Thyroid gland (tissue), 4 donors: Measurements from ENCODE around the gene PANX2. TPM values are rescaled to one million over a fixed set of nuclear protein-coding genes. Genes with fewer than 3 reads are reported as not detected.

Source experiments
- DNase-seq, 2 donors: peaks; one replicate each; pipeline ENCODE4 v3.0.0-alpha.2; 2019
- H3K27ac ChIP-seq, 3 donors: fragments of 200-600 bp; sonication (generic); 1 replicate in 2 of 3; 2 replicates in 1 of 3; pipeline ENCODE4 v1.5.1; 2016 to 2019; ENCODE audit warnings: mild to moderate bottlenecking in 1 of 3, moderate library complexity in 1 of 3
- H3K27me3 ChIP-seq: fragments of 200-600 bp; sonication (generic); one replicate; pipeline ENCODE4 v1.5.1; 2019
- H3K36me3 ChIP-seq, 2 donors: fragments of 200-600 bp; sonication (generic); one replicate each; pipeline ENCODE4 v1.5.1; 2016 to 2019
- H3K4me1 ChIP-seq, 2 donors: fragments of 200-600 bp; sonication (generic); one replicate each; pipeline ENCODE4 v1.5.1; 2017 to 2019
- H3K4me3 ChIP-seq, 3 donors: fragments of 200-600 bp; sonication (generic); replicated peaks in 1 of 3; 1 replicate in 2 of 3; 2 replicates in 1 of 3; pipeline ENCODE4 v1.5.1; 2016; ENCODE audit warnings: mild to moderate bottlenecking in 1 of 3
- H3K9me3 ChIP-seq: fragments of 200-600 bp; sonication (generic); one replicate; pipeline ENCODE4 v1.5.1; 2017
- POLR2A ChIP-seq, 2 donors: fragments of 450-650 bp; IDR thresholded peaks; one replicate each; pipeline ENCODE4 v1.6.1; 2017; ENCODE audit warnings: antibody characterized with exemption in 2 of 2, mild to moderate bottlenecking in 2 of 2, moderate library complexity in 1 of 2
- WGBS, 2 donors: methylation state at CpG; one replicate each; pipeline ENCODE4 v1.1.5; 2017; 5-methylcytosine and 5-hydroxymethylcytosine counted together
- intact Hi-C: fragments of 100-400 bp; cut with DNase I; formaldehyde crosslinking; loops from one replicate; pipeline ENCODE4 v1.15.1; 2023
- total RNA-seq, 4 donors: library from RNA; depleted of rRNA; stranded (reverse); fragments of >200 nt; gene quantifications; one replicate each; pipeline ENCODE4 v1.2.3, GENCODE V29; 2016
- TF ChIP-seq, protein P1 (sequence below), 6 experiments: fragments of 200-600 bp in 3 of 6; fragments of 450-650 bp in 3 of 6; sonication (generic) in 3 of 6; IDR thresholded peaks; one replicate each; pipeline ENCODE4 v1.5.1; 2016 to 2019; ENCODE audit warnings: antibody characterized with exemption in 6 of 6, mild to moderate bottlenecking in 2 of 6, inconsistent platforms in 1 of 6, moderate library complexity in 1 of 6

PANX2 gene
- total RNA-seq, 4 donors from 2014 or later = 9.0 to 12.1 (median 10.9) TPM

- intact Hi-C loops = no loop called here
- no peak overlapping the region for H3K27ac ChIP-seq
These were observed 10.4 kb downstream of the PANX2 start for GRCh38 chr22:50180727-50181521.

GRCh38 chr22:50182176-50183081 is 11.9 kb downstream of the PANX2 start:
- H3K9me3 ChIP-seq = no peaks in the 10 kb centered on the region
- TF ChIP-seq POLR2A (IDR thresholded peaks at IDR 0.05) = peak in 1 of 2 donors; percentile 35
- TF ChIP-seq, protein P1, sequence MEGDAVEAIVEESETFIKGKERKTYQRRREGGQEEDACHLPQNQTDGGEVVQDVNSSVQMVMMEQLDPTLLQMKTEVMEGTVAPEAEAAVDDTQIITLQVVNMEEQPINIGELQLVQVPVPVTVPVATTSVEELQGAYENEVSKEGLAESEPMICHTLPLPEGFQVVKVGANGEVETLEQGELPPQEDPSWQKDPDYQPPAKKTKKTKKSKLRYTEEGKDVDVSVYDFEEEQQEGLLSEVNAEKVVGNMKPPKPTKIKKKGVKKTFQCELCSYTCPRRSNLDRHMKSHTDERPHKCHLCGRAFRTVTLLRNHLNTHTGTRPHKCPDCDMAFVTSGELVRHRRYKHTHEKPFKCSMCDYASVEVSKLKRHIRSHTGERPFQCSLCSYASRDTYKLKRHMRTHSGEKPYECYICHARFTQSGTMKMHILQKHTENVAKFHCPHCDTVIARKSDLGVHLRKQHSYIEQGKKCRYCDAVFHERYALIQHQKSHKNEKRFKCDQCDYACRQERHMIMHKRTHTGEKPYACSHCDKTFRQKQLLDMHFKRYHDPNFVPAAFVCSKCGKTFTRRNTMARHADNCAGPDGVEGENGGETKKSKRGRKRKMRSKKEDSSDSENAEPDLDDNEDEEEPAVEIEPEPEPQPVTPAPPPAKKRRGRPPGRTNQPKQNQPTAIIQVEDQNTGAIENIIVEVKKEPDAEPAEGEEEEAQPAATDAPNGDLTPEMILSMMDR (IDR thresholded peaks at IDR 0.05) = no peak
- peaks cover 35 to 42% of the 10 kb centered on the region in 2 donors for H3K4me1 ChIP-seq
- no peaks in the 10 kb centered on the region for H3K36me3 ChIP-seq
- 63 to 69% methylated on average over 14 to 17 of the region's 31 CpGs for whole genome bisulfite sequencing, 2 donors
- intact Hi-C loops = no loop called here
- peak overlapping the region; percentile 53 to 83 (median 77) for H3K27ac ChIP-seq
- no peak overlapping the region for H3K4me3 ChIP-seq
- no peaks in the 10 kb centered on the region for H3K27me3 ChIP-seq
- peak; percentile 91 to 95 for DNase-seq

More at GRCh38 chr22:50180727-50181521, 10.4 kb downstream of the PANX2 start:
- no peaks in the 10 kb centered on the region for H3K36me3 ChIP-seq
- no peaks in the 10 kb centered on the region for H3K27me3 ChIP-seq
- H3K9me3 ChIP-seq = no peaks in the 10 kb centered on the region
- no peak for TF ChIP-seq POLR2A (IDR thresholded peaks at IDR 0.05)
- TF ChIP-seq, protein P1 (IDR thresholded peaks at IDR 0.05) = no peak
- peaks cover 26 to 32% of the 10 kb centered on the region in 2 donors for H3K4me1 ChIP-seq
- H3K4me3 ChIP-seq = no peak overlapping the region
- 89 to 95% methylated on average over 18 to 19 of the region's 27 CpGs for WGBS, 2 donors
- DNase-seq = no peak

GRCh38 chr22:50183141-50183971 is 12.8 kb downstream of the PANX2 start:
- Histone ChIP-seq H3K36me3 (no peaks in the 10 kb centered on the region), H3K4me1 (peaks cover 35 to 44% of the 10 kb centered on the region in 2 donors), H3K4me3 (no peak overlapping the region), H3K27ac (peak overlapping the region; percentile 53 to 83 (median 77)), H3K9me3 (no peaks in the 10 kb centered on the region), H3K27me3 (no peaks in the 10 kb centered on the region)
- DNase-seq = no peak
- intact Hi-C loops = no loop called here
- WGBS, 2 donors = 79 to 91% methylated on average over 13 to 15 of the region's 19 CpGs
- TF ChIP-seq POLR2A (IDR thresholded peaks at IDR 0.05) = no peak
- TF ChIP-seq, protein P1 (IDR thresholded peaks at IDR 0.05) = no peak

DNA sequence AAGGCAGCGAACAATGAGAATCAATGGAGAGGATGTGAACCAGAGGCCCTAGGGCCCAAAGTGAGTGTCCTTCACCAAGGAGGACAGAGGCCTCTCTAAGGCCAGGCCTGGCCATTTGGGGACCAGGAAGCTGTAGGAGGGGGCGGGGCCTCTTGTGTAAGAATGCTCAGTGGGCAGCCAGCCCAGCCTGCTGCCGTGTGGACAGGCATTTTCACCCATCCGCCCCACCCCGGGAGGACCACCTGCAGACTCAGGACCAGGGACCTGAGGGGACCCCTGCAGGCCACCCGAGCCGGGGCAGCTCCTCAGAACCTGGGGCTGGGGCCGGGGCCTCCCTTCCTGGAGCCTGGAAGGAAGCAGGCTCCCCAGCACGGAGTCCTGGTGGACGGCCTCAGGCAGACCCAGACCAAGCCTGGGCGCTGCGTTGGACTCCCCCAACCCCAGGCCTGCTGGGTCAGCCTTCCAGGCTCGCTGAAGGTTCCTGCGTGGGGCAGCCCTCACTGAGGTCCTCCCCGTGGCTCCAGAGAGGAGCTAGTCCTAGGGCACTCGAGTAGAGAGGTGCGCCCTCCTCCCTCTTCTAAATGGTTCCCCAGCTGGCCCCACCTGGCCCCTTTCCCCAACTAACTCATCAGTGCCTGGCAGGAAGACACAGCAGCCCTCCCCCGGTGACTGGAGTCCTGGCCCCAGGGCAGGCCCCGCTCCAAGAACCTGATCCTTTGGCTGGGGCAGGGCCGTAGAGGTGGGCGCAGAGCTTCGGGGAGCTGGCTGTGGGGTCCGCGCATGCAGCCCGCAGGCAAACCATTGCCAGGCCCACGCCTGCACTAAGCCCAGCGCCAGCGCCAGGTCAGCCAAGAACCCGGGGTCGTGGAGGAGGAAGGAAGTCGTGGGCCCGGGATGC is 13.7 kb downstream of the PANX2 start:
- H3K27ac ChIP-seq = peak overlapping the region; percentile 40 to 83 (median 77)
- DNase-seq = peak; percentile 92
- WGBS, 2 donors = 43 to 56% methylated on average over 17 to 27 of the region's 32 CpGs

More for the DNA sequence above, 13.7 kb downstream of the PANX2 start:
- Histone ChIP-seq H3K27me3 (no peaks in the 10 kb centered on the region), H3K9me3 (no peaks in the 10 kb centered on the region), H3K4me3 (peak overlapping the region in 1 of 3 donors; percentile 37), H3K36me3 (no peaks in the 10 kb centered on the region), H3K4me1 (peaks cover 40 to 48% of the 10 kb centered on the region in 2 donors)
- TF ChIP-seq, protein P1 (IDR thresholded peaks at IDR 0.05) = no peak
- TF ChIP-seq POLR2A (IDR thresholded peaks at IDR 0.05) = no peak
- intact Hi-C loops = no loop called here
